HCT116 (cell line): Measurements from ENCODE around the gene EMC10. TPM values are rescaled to one million over a fixed set of nuclear protein-coding genes. Genes with fewer than 3 reads are reported as not detected.

Experiments used
- ATAC-seq: fragments of 200-7000 bp; cut with Tn5 transposase; 2 replicates; pipeline ENCODE4 v1.9.1; 2020; ENCODE audit warnings: mild to moderate bottlenecking, moderate library complexity
- BruUV-seq: library from RNA; stranded (reverse); fragments of 400-500 nt; replicated peaks from 2 replicates; lab custom pipeline; 2021; lab: Mats Ljungman, UMichigan
- CTCF ChIA-PET: fragments of 300-600 bp; sonication (Branson Sonifier 250); formaldehyde crosslinking; loops from one replicate; lab custom pipeline; 2021; ENCODE audit warnings: antibody characterized with exemption; lab: Charles Lee
- POLR2A ChIA-PET: fragments of 300-600, 350-600 bp; sonication (Branson Sonifier 250); formaldehyde crosslinking; loops from one replicate; lab custom pipeline; 2021; ENCODE audit warnings: antibody characterized with exemption; lab: Charles Lee
- RAD21 ChIA-PET, 2 experiments: fragments of 300-600 bp; sonication (Branson Sonifier 250); formaldehyde crosslinking; loops; one replicate each; lab custom pipeline; 2023; ENCODE audit warnings: low total read pairs in 2 of 2; ENCODE audit not compliant: uncharacterized antibody in 2 of 2, unreplicated experiment in 2 of 2, low non-redundant PET in 1 of 2; lab: Charles Lee
- DNase-seq: peaks from one replicate; pipeline ENCODE4 v3.0.0-alpha.2; 2010; ENCODE audit warnings: low read depth, low spot score
- H2AFZ ChIP-seq: fragments of 200-600 bp; shearing (Covaris generic), sonication (generic); 2 replicates; pipeline ENCODE4 v1.6.1; 2017; ENCODE audit warnings: low read depth, mixed run types, mixed read lengths, antibody characterized with exemption, low read length; ENCODE audit not compliant: poor library complexity, severe bottlenecking
- H3K27ac ChIP-seq: 2 replicates; pipeline ENCODE4 v1.5.1; 2012; ENCODE audit warnings: low read depth, low read length
- H3K27me3 ChIP-seq: fragments of 200-600 bp; sonication (generic); 2 replicates; pipeline ENCODE4 v1.6.1; 2016; ENCODE audit warnings: mixed run types, low read length, mixed read lengths; ENCODE audit not compliant: insufficient read depth
- H3K36me3 ChIP-seq, 2 experiments: fragments of 200-500 bp in 1 of 2; fragments of 200-600 bp in 1 of 2; sonication (Bioruptor generic) in 1 of 2; sonication (generic) in 1 of 2; 2 replicates each; pipeline versions ENCODE4 v1.5.1 to v1.6.1; 2014 to 2016; ENCODE audit warnings: low read length in 2 of 2, inconsistent platforms in 1 of 2, mixed read lengths in 1 of 2, mixed run types in 1 of 2; ENCODE audit not compliant: insufficient read depth in 2 of 2, control insufficient read depth in 1 of 2
- H3K4me1 ChIP-seq, 2 experiments: fragments of 200-600 bp in 1 of 2; sonication (generic) in 1 of 2; 2 replicates each; pipeline versions ENCODE4 v1.5.1 to v1.6.1; 2012 to 2017; ENCODE audit warnings: low read length in 2 of 2, inconsistent platforms in 1 of 2, mild to moderate bottlenecking in 1 of 2, mixed read lengths in 1 of 2, mixed run types in 1 of 2, moderate library complexity in 1 of 2; ENCODE audit not compliant: insufficient read depth in 2 of 2, control insufficient read depth in 1 of 2
- H3K4me2 ChIP-seq: fragments of 200-600 bp; sonication (generic); 2 replicates; pipeline ENCODE4 v1.6.1; 2017; ENCODE audit warnings: mixed run types, low read length, mixed read lengths
- H3K4me3 ChIP-seq, 2 experiments: fragments of 200-600 bp in 1 of 2; sonication (generic) in 1 of 2; replicated peaks in 1 of 2; 2 replicates each; pipeline ENCODE4 v1.5.1; 2011 to 2016; ENCODE audit warnings: low read length in 2 of 2, control low read depth in 1 of 2, low read depth in 1 of 2, mild to moderate bottlenecking in 1 of 2, mixed read lengths in 1 of 2, mixed run types in 1 of 2
- H3K79me2 ChIP-seq: fragments of 200-600 bp; sonication (generic); 2 replicates; pipeline ENCODE4 v1.6.1; 2017; ENCODE audit warnings: mild to moderate bottlenecking, mixed run types, low read length, moderate library complexity, mixed read lengths; ENCODE audit not compliant: insufficient read depth
- H3K9ac ChIP-seq: fragments of 200-600 bp; sonication (generic); 2 replicates; pipeline ENCODE4 v1.6.1; 2016; ENCODE audit warnings: low read length, mixed read lengths
- H3K9me2 ChIP-seq: fragments of 200-600 bp; sonication (generic), shearing (Covaris generic); 2 replicates; pipeline ENCODE4 v1.6.1; 2017; ENCODE audit warnings: mixed run types, mild to moderate bottlenecking, moderate library complexity; ENCODE audit not compliant: insufficient read depth
- H3K9me3 ChIP-seq, 2 experiments: fragments of 200-500 bp in 1 of 2; fragments of 200-600 bp in 1 of 2; sonication (Bioruptor generic) in 1 of 2; sonication (generic) in 1 of 2; 2 replicates each; pipeline ENCODE4 v1.6.1; 2014 to 2017; ENCODE audit warnings: low read length in 2 of 2, mixed read lengths in 2 of 2, inconsistent platforms in 1 of 2, low read depth in 1 of 2, mild to moderate bottlenecking in 1 of 2, mixed run types in 1 of 2, moderate library complexity in 1 of 2; ENCODE audit not compliant: control insufficient read depth in 1 of 2, insufficient read depth in 1 of 2
- H4K20me1 ChIP-seq: fragments of 200-600 bp; sonication (generic), shearing (Covaris generic); 2 replicates; pipeline ENCODE4 v1.6.1; 2017; ENCODE audit warnings: mixed run types, mild to moderate bottlenecking, moderate library complexity; ENCODE audit not compliant: insufficient read depth
- CTCF ChIP-seq, 3 experiments: fragments of 200-600 bp in 1 of 3; sonication (generic) in 1 of 3; IDR thresholded peaks in 2 of 3; conservative IDR thresholded peaks in 1 of 3; 2 replicates each; pipeline ENCODE4 v1.5.1; 2012 to 2017; ENCODE audit warnings: low read depth in 2 of 3, low read length in 2 of 3, antibody characterized with exemption in 1 of 3, borderline replicate concordance in 1 of 3, control low read depth in 1 of 3, mild to moderate bottlenecking in 1 of 3, mixed read lengths in 1 of 3, mixed run types in 1 of 3, moderate library complexity in 1 of 3; ENCODE audit not compliant: insufficient read depth in 1 of 3
- RAD21 ChIP-seq: IDR thresholded peaks from 2 replicates; pipeline ENCODE4 v1.6.1; 2012; ENCODE audit warnings: low read depth, mild to moderate bottlenecking
- SIN3A ChIP-seq: IDR thresholded peaks from 2 replicates; pipeline ENCODE4 v1.6.1; 2012; ENCODE audit warnings: low read depth
- ZBTB33 ChIP-seq: IDR thresholded peaks from 2 replicates; pipeline ENCODE4 v1.6.1; 2011; ENCODE audit warnings: mild to moderate bottlenecking, low read length, moderate library complexity; ENCODE audit not compliant: insufficient replicate concordance; ENCODE audit errors: extremely low read depth
- ZFX ChIP-seq: fragments of 450-650 bp; IDR thresholded peaks from 2 replicates; pipeline ENCODE4 v1.6.1; 2017
- ZNF274 ChIP-seq: fragments of 200-500 bp; sonication (Bioruptor generic); IDR thresholded peaks from 2 replicates; pipeline ENCODE4 v1.6.1; 2014; ENCODE audit warnings: mild to moderate bottlenecking, low read depth, low read length, inconsistent platforms
- intact Hi-C: fragments of 100-400 bp; cut with micrococcal nuclease; formaldehyde crosslinking; loops from 2 replicates; pipeline ENCODE4 v1.10.0; 2022
- total RNA-seq: library from RNA; stranded (reverse); gene quantifications from one replicate; pipeline ENCODE4 v1.2.1, GENCODE V29; 2021; ENCODE audit not compliant: unreplicated experiment

The EMC10 gene
- total RNA-seq, 1 experiment from 2014 or later = 92.4 TPM

- intact Hi-C loops = no loop called here
- Histone ChIP-seq H3K4me3 (no peak overlapping the region), H4K20me1 (no peaks in the 10 kb centered on the region), H3K4me1 (peaks cover 12 to 29% of the 10 kb centered on the region in 2 experiments), H3K9me2 (no peaks in the 10 kb centered on the region), H3K27ac (no peak overlapping the region), H2AFZ (no peak overlapping the region), H3K9ac (no peak overlapping the region), H3K27me3 (no peaks in the 10 kb centered on the region), H3K79me2 (no peaks in the 10 kb centered on the region), H3K4me2 (no peak overlapping the region), H3K9me3 (no peaks in the 10 kb centered on the region)
- RAD21 ChIA-PET = no interaction called here
- POLR2A ChIA-PET = no interaction called here
- DNase-seq (no peak), ATAC-seq (no peak)
- no TSS peak for BruUV-seq
- no peak for TF ChIP-seq SIN3A
- TF ChIP-seq CTCF (IDR thresholded peaks at IDR 0.05 in 2 of 3, conservative IDR thresholded peaks at IDR 0.05 in 1 of 3; ENCODE audit: borderline replicate concordance in 1 of 3, insufficient read depth in 1 of 3, low read depth in 2 of 3, low read length in 2 of 3) = no peak
- TF ChIP-seq ZNF274 = no peak
- TF ChIP-seq ZFX = no peak
- no peak for TF ChIP-seq ZBTB33
- TF ChIP-seq RAD21 = no peak
- TF ChIP-seq, all 23 proteins: peak for 0
- H3K36me3 ChIP-seq = no peaks in the 10 kb centered on the region
- CTCF ChIA-PET = no interaction called here
These were observed 18.1 kb downstream of the EMC10 start for GRCh38 chr19:50494186-50495019.
